ENCODE data around the gene PTPRR. TPM values are rescaled to one million over a fixed set of nuclear protein-coding genes. Genes with fewer than 3 reads are reported as not detected.

Gene PTPRR
- total RNA-seq, 2 donors from 2014 or later = 0.37 to 0.51 TPM

- H3K27me3 ChIP-seq = no peaks in the 10 kb centered on the region
- H3K9me3 ChIP-seq = no peaks in the 10 kb centered on the region
- no peak overlapping the region for H3K4me3 ChIP-seq
- H3K36me3 ChIP-seq = no peaks in the 10 kb centered on the region
- H3K4me1 ChIP-seq = no peaks in the 10 kb centered on the region
- TF ChIP-seq CTCF (IDR thresholded peaks at IDR 0.05) = no peak
- no peak for DNase-seq (ENCODE audit: low spot score)
- H3K27ac ChIP-seq = no peak overlapping the region
These were observed 137.1 kb downstream of the PTPRR start for GRCh38 chr12:70783455-70783854.

GRCh38 chr12:70779250-70779649 lies 141.3 kb downstream of the PTPRR start:
- Histone ChIP-seq H3K4me1 (no peaks in the 10 kb centered on the region), H3K27me3 (no peaks in the 10 kb centered on the region), H3K27ac (no peak overlapping the region), H3K4me3 (no peak overlapping the region), H3K9me3 (no peaks in the 10 kb centered on the region), H3K36me3 (no peaks in the 10 kb centered on the region)
- TF ChIP-seq CTCF (IDR thresholded peaks at IDR 0.05) = no peak
- no peak for DNase-seq (ENCODE audit: low spot score)

GRCh38 chr12:70774055-70774454 lies 146.5 kb downstream of the PTPRR start:
- Histone ChIP-seq H3K27me3 (no peaks in the 10 kb centered on the region), H3K4me3 (no peak overlapping the region), H3K27ac (no peak overlapping the region), H3K9me3 (no peaks in the 10 kb centered on the region), H3K36me3 (no peaks in the 10 kb centered on the region), H3K4me1 (no peaks in the 10 kb centered on the region)
- TF ChIP-seq CTCF (IDR thresholded peaks at IDR 0.05) = no peak
- DNase-seq (ENCODE audit: low spot score) = no peak

- Histone ChIP-seq H3K27me3 (no peaks in the 10 kb centered on the region), H3K9me3 (no peaks in the 10 kb centered on the region), H3K4me1 (no peaks in the 10 kb centered on the region), H3K36me3 (no peaks in the 10 kb centered on the region), H3K4me3 (no peak overlapping the region), H3K27ac (no peak overlapping the region)
- no peak for DNase-seq (ENCODE audit: low spot score)
- TF ChIP-seq CTCF (IDR thresholded peaks at IDR 0.05) = no peak
These were observed 147.7 kb downstream of the PTPRR start for GRCh38 chr12:70772836-70773235.

- no peaks in the 10 kb centered on the region for H3K4me1 ChIP-seq
- H3K27ac ChIP-seq = no peak overlapping the region
- H3K9me3 ChIP-seq = no peaks in the 10 kb centered on the region
- H3K36me3 ChIP-seq = no peaks in the 10 kb centered on the region
- no peak for DNase-seq (ENCODE audit: low spot score)
- no peak overlapping the region for H3K4me3 ChIP-seq
- no peaks in the 10 kb centered on the region for H3K27me3 ChIP-seq
- TF ChIP-seq CTCF (IDR thresholded peaks at IDR 0.05) = no peak
These were observed 149.0 kb downstream of the PTPRR start for GRCh38 chr12:70771581-70771980.

GRCh38 chr12:70763666-70764065 lies 156.9 kb downstream of the PTPRR start:
- no peaks in the 10 kb centered on the region for H3K9me3 ChIP-seq
- H3K27me3 ChIP-seq = no peaks in the 10 kb centered on the region
- H3K4me1 ChIP-seq = no peaks in the 10 kb centered on the region
- no peak overlapping the region for H3K4me3 ChIP-seq
- H3K27ac ChIP-seq = no peak overlapping the region
- no peaks in the 10 kb centered on the region for H3K36me3 ChIP-seq
- no peak for DNase-seq (ENCODE audit: low spot score)
- TF ChIP-seq CTCF (IDR thresholded peaks at IDR 0.05) = no peak

Data from right atrium auricular region (tissue), 2 donors.